HG03139 (cell line): ENCODE data around the gene GAK.
"Not testable (repeated sequence)": the region's sequence is repeated elsewhere in the genome, so short reads cannot be mapped to it uniquely, and the experiment has no call there.

Source experiments
- ATAC-seq: cut with Tn5 transposase; IDR thresholded peaks from one replicate; pipeline ENCODE4 v1.9.1; 2021; ENCODE audit not compliant: unreplicated experiment

GAK gene

GRCh38 chr4:929096-929765 is 2.9 kb downstream of the GAK start:
- no peak for ATAC-seq

- ATAC-seq = not testable (repeated sequence)
Measured at GRCh38 chr4:927566-927965, 4.5 kb downstream of the GAK start.

GRCh38 chr4:926538-926937 is 5.6 kb downstream of the GAK start:
- no peak for ATAC-seq

- no peak for ATAC-seq
Measured at GRCh38 chr4:925771-926500, 6.2 kb downstream of the GAK start.

GRCh38 chr4:925171-925570 is 6.9 kb downstream of the GAK start:
- ATAC-seq = no peak

- no peak for ATAC-seq
Measured at GRCh38 chr4:924107-925096, 7.7 kb downstream of the GAK start.

GRCh38 chr4:921830-922331 is 10.2 kb downstream of the GAK start:
- ATAC-seq = no peak

GRCh38 chr4:919004-919680 is 13.0 kb downstream of the GAK start:
- ATAC-seq = not testable (repeated sequence)

GRCh38 chr4:918591-918990 is 13.5 kb downstream of the GAK start:
- not testable (repeated sequence) for ATAC-seq

- ATAC-seq = no peak
Measured at GRCh38 chr4:917992-918391, 14.1 kb downstream of the GAK start.

- ATAC-seq = no peak
Measured at GRCh38 chr4:917466-917865, 14.7 kb downstream of the GAK start.

- ATAC-seq = no peak
Measured at GRCh38 chr4:915595-915994, 16.5 kb downstream of the GAK start.

- ATAC-seq = no peak
Measured at GRCh38 chr4:915041-915474, 17.1 kb downstream of the GAK start.

GRCh38 chr4:914531-914930 is 17.6 kb downstream of the GAK start:
- no peak for ATAC-seq

GRCh38 chr4:913280-913618 is 18.9 kb downstream of the GAK start:
- no peak for ATAC-seq

- no peak for ATAC-seq
Measured at GRCh38 chr4:912548-913279, 19.4 kb downstream of the GAK start.

- no peak for ATAC-seq
Measured at GRCh38 chr4:911871-912490, 20.1 kb downstream of the GAK start.

- no peak for ATAC-seq
Measured at GRCh38 chr4:911221-911751, 20.8 kb downstream of the GAK start.

GRCh38 chr4:910366-911091 is 21.6 kb downstream of the GAK start:
- no peak for ATAC-seq
